K562 (cell line): ENCODE measurements around the gene LPIN1. TPM values are rescaled to one million over a fixed set of nuclear protein-coding genes. Genes with fewer than 3 reads are reported as not detected.

Source experiments
- ATAC-seq: fragments of 200-7000 bp; cut with Tn5 transposase; 3 replicates; pipeline ENCODE4 v1.9.1; 2020; ENCODE audit warnings: moderate library complexity
- BruUV-seq: library from RNA; stranded (reverse); fragments of 400-500 nt; replicated peaks from 2 replicates; lab custom pipeline; 2021; lab: Mats Ljungman, UMichigan
- CTCF ChIA-PET: fragments of 300-600 bp; formaldehyde crosslinking; extraction: SDS; loops from one replicate; lab custom pipeline; 2021; ENCODE audit warnings: low intra/inter-chr PET ratio; lab: Yijun Ruan, JAX
- POLR2A ChIA-PET: fragments of 300-600, 350-650 bp; sonication (Branson Sonifier 250); formaldehyde crosslinking; extraction: SDS; loops from one replicate; lab custom pipeline; 2021; ENCODE audit warnings: antibody characterized with exemption, inconsistent platforms; lab: Yijun Ruan, JAX
- DNase-seq, 4 experiments: peaks; one replicate each; pipeline versions ENCODE4 v3.0.0 to v3.0.0-alpha.2; 2011 to 2018; ENCODE audit warnings: low spot score in 3 of 4, mixed read lengths in 3 of 4; ENCODE audit errors: extremely low read depth in 1 of 4
- FAIRE-seq: peaks from 2 replicates; lab custom pipeline; 2011; peaks lifted over from hg19 to GRCh38; lab: Jason Lieb, UNC
- H2AFZ ChIP-seq: 2 replicates; pipeline ENCODE4 v1.6.0; 2011; ENCODE audit warnings: low read depth, low read length, control low read depth, inconsistent platforms
- H3K27ac ChIP-seq: fragments of 200-600 bp; 3 replicates; pipeline ENCODE4 v1.8.0; 2011; ENCODE audit warnings: low read depth, mild to moderate bottlenecking, control low read depth, inconsistent platforms, low read length, moderate library complexity, mixed read lengths; ENCODE audit errors: extremely low read depth
- H3K27me3 ChIP-seq, 2 experiments: fragments of 300-600 bp in 1 of 2; 2 replicates in 1 of 2; 3 replicates in 1 of 2; pipeline versions ENCODE4 v1.6.0 to v1.8.0; 2011; ENCODE audit warnings: inconsistent platforms in 2 of 2, low read length in 2 of 2, mild to moderate bottlenecking in 1 of 2, mixed read lengths in 1 of 2, moderate library complexity in 1 of 2; ENCODE audit not compliant: control insufficient read depth in 2 of 2, insufficient read depth in 2 of 2
- H3K36me3 ChIP-seq: fragments of 300-600 bp; 3 replicates; pipeline ENCODE4 v1.8.0; 2011; ENCODE audit warnings: mild to moderate bottlenecking, low read length, inconsistent platforms; ENCODE audit not compliant: control insufficient read depth, insufficient read depth
- H3K4me1 ChIP-seq, 2 experiments: fragments of 200-600 bp in 1 of 2; replicated peaks in 1 of 2; 2 replicates in 1 of 2; 3 replicates in 1 of 2; pipeline versions ENCODE4 v1.5.1 to v1.8.0; 2011; ENCODE audit warnings: inconsistent platforms in 2 of 2, low read length in 2 of 2, mild to moderate bottlenecking in 1 of 2, mixed read lengths in 1 of 2, moderate library complexity in 1 of 2; ENCODE audit not compliant: control insufficient read depth in 2 of 2, insufficient read depth in 2 of 2
- H3K4me2 ChIP-seq: 2 replicates; pipeline ENCODE4 v1.6.1; 2011; ENCODE audit warnings: low read length, control low read depth, inconsistent platforms, mixed read lengths; ENCODE audit not compliant: insufficient read depth
- H3K4me3 ChIP-seq: fragments of 200-600 bp; sonication (generic), shearing (Covaris generic); 2 replicates; pipeline ENCODE4 v1.5.1; 2016; ENCODE audit warnings: control low read depth, inconsistent platforms
- H3K79me2 ChIP-seq: fragments of 200-600 bp; 3 replicates; pipeline ENCODE4 v1.8.0; 2011; ENCODE audit warnings: low read length, inconsistent platforms; ENCODE audit not compliant: control insufficient read depth, insufficient read depth
- H3K9ac ChIP-seq, 2 experiments: 2 replicates each; pipeline versions ENCODE4 v1.6.0 to v1.6.1; 2011; ENCODE audit warnings: low read depth in 2 of 2, low read length in 2 of 2, control low read depth in 1 of 2, inconsistent platforms in 1 of 2, mild to moderate bottlenecking in 1 of 2, mixed read lengths in 1 of 2; ENCODE audit not compliant: insufficient read depth in 1 of 2
- H3K9me1 ChIP-seq: one replicate; pipeline ENCODE4 v1.6.0; 2011; ENCODE audit warnings: inconsistent platforms, mild to moderate bottlenecking, low read length, moderate library complexity; ENCODE audit not compliant: control insufficient read depth, insufficient read depth
- H3K9me3 ChIP-seq: replicated peaks from 2 replicates; pipeline ENCODE4 v1.5.1; 2011; ENCODE audit warnings: low read depth, low read length, inconsistent platforms; ENCODE audit not compliant: control insufficient read depth, insufficient read depth
- H4K20me1 ChIP-seq: replicated peaks from 2 replicates; pipeline ENCODE4 v1.6.1; 2011; ENCODE audit warnings: low read length, inconsistent platforms, mixed read lengths; ENCODE audit not compliant: control insufficient read depth, insufficient read depth
- ARHGAP35 ChIP-seq: fragments of 450-650 bp; IDR thresholded peaks from 2 replicates; pipeline ENCODE4 v1.6.1; 2018; ENCODE audit not compliant: partially characterized antibody
- ATF7 ChIP-seq: fragments of 450-650 bp; IDR thresholded peaks from 2 replicates; pipeline ENCODE4 v1.7.1; 2014; ENCODE audit warnings: mild to moderate bottlenecking, moderate library complexity
- CREBBP ChIP-seq: IDR thresholded peaks from one replicate; pipeline ENCODE4 v1.6.1; 2012; ENCODE audit warnings: low read depth, mild to moderate bottlenecking, control low read depth, inconsistent platforms, low read length
- L3MBTL2 ChIP-seq: fragments of 450-650 bp; IDR thresholded peaks from 2 replicates; pipeline ENCODE4 v1.6.1; 2016; ENCODE audit warnings: mild to moderate bottlenecking, moderate library complexity
- MIER1 ChIP-seq: fragments of 450-650 bp; IDR thresholded peaks from 2 replicates; pipeline ENCODE4 v1.6.1; 2016; ENCODE audit warnings: antibody characterized with exemption, mild to moderate bottlenecking, low read depth
- NR2C2 ChIP-seq, 2 experiments: fragments of 200-800 bp in 1 of 2; sonication (Bioruptor generic) in 1 of 2; sonication (generic) in 1 of 2; formaldehyde crosslinking in 1 of 2; IDR thresholded peaks; 2 replicates each; pipeline versions ENCODE4 v1.6.1 to v1.8.0; 2016 to 2022; ENCODE audit warnings: mild to moderate bottlenecking in 1 of 2, missing compliant biosample characterization in 1 of 2, missing genetic modification characterization in 1 of 2, missing genetic modification reagents in 1 of 2
- NR3C1 ChIP-seq: sonication (generic); formaldehyde crosslinking; IDR thresholded peaks from 2 replicates; pipeline ENCODE4 v1.8.1; 2022; ENCODE audit warnings: missing genetic modification reagents
- PCBP2 ChIP-seq: fragments of 200-400 bp; formaldehyde crosslinking; IDR thresholded peaks from 2 replicates; pipeline ENCODE4 v1.6.1; 2018; ENCODE audit warnings: low read length, low read depth, mild to moderate bottlenecking, moderate library complexity; ENCODE audit not compliant: poor library complexity, severe bottlenecking
- ZC3H11A ChIP-seq: IDR thresholded peaks from 2 replicates; pipeline ENCODE4 v1.6.1; 2012; ENCODE audit warnings: low read depth, low read length, improper control_type of control experiment
- WGBS: fragments of 100-300 bp; shearing (Covaris generic); methylation state at CpG from one replicate; pipeline ENCODE4 v1.1.6; 2016; ENCODE audit warnings: low coverage, mixed read lengths; ENCODE audit not compliant: insufficient coverage; ENCODE audit errors: missing lambda C conversion rate; 5-methylcytosine and 5-hydroxymethylcytosine counted together
- in situ Hi-C: fragments of 300-500 bp; cut with MboI; formaldehyde crosslinking; loops from 4 replicates; pipeline ENCODE4 v1.15.0; 2018; ENCODE audit warnings: inconsistent platforms, mixed read lengths
- intact Hi-C: fragments of 100-400 bp; cut with micrococcal nuclease; formaldehyde crosslinking; loops from 2 replicates; pipeline ENCODE4 v1.14.2; 2022
- polyA plus RNA-seq, 8 experiments: library from polyadenylated mRNA; depleted of rRNA in 4 of 8; stranded (reverse) in 5 of 8; unstranded in 3 of 8; fragments of >200 nt; fragmentation: Nextera tagmentation in 2 of 8; fragmentation: Illumina TruSeq in 1 of 8; extraction: Ambion mirVana in 2 of 8; extraction: Trizol in 1 of 8; gene quantifications; 2 replicates each; pipeline versions ENCODE4 v1.2.1 to v1.2.3, GENCODE V29; 2011 to 2014; ENCODE audit warnings: inconsistent platforms in 1 of 8, missing spikeins in 1 of 8
- total RNA-seq, 7 experiments: library from RNA; depleted of rRNA in 6 of 7; stranded (reverse); fragments of >200 nt in 6 of 7; fragmentation: Illumina TruSeq in 2 of 7; extraction: Trizol in 2 of 7; gene quantifications; 2 replicates each; pipeline versions ENCODE4 v1.2.1 to v1.2.3, GENCODE V29; 2011 to 2021; ENCODE audit warnings: low replicate concordance in 1 of 7
- TF ChIP-seq, protein P1 (sequence below): fragments of 250-450 bp; sonication (Bioruptor Pico); IDR thresholded peaks from 2 replicates; pipeline ENCODE4 v1.8.0; 2021; ENCODE audit warnings: mild to moderate bottlenecking, moderate library complexity
- TF ChIP-seq, protein P2 (sequence below): fragments of 450-650 bp; IDR thresholded peaks from 2 replicates; pipeline ENCODE4 v1.6.1; 2016; ENCODE audit warnings: low read depth

LPIN1 gene
- total and polyA plus RNA-seq, 9 of the 15 experiments (the other 6 are each of a cell fraction or from before 2014, with no cell fraction given), result 9.2 to 84.0 (median 27.8) TPM

DNA sequence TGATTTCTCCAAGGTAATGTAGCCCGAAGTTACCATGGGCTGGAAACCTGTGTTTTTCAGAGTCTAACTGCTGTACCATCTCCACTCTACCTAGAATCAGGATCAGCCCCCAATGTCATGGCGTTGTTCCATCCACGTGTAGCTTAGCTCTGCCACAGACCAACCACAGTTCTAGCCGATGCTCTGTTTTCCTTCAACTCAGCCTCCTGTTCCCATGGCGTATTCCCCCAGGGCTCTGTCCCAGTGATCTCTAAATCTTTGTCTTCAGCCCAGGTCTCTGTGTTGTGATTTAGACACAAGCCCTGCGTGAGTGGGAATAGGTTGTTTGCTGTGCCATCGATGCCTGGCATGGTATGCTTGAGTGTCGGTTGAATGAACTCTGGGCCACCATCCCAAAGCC lies 53.4 kb downstream of the LPIN1 start:
- no TSS peak for BruUV-seq
- CTCF ChIA-PET, result no interaction called here
- H3K79me2 ChIP-seq, result no peaks in the 10 kb centered on the region
- TF ChIP-seq NR3C1 (CRISPR knock-in tag) (no peak), NR2C2 (CRISPR knock-in tag; IDR thresholded peaks at IDR 0.05) (no peak), NR2C2 (tag; IDR thresholded peaks at IDR 0.05) (no peak), L3MBTL2 (no peak), MIER1 (no peak), ZC3H11A (no peak), ATF7 (no peak), CREBBP (no peak), PCBP2 (no peak), ARHGAP35 (no peak)
- TF ChIP-seq, protein P1, sequence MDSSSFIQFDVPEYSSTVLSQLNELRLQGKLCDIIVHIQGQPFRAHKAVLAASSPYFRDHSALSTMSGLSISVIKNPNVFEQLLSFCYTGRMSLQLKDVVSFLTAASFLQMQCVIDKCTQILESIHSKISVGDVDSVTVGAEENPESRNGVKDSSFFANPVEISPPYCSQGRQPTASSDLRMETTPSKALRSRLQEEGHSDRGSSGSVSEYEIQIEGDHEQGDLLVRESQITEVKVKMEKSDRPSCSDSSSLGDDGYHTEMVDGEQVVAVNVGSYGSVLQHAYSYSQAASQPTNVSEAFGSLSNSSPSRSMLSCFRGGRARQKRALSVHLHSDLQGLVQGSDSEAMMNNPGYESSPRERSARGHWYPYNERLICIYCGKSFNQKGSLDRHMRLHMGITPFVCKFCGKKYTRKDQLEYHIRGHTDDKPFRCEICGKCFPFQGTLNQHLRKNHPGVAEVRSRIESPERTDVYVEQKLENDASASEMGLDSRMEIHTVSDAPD (CRISPR knock-in tag), result no peak
- TF ChIP-seq, protein P2, sequence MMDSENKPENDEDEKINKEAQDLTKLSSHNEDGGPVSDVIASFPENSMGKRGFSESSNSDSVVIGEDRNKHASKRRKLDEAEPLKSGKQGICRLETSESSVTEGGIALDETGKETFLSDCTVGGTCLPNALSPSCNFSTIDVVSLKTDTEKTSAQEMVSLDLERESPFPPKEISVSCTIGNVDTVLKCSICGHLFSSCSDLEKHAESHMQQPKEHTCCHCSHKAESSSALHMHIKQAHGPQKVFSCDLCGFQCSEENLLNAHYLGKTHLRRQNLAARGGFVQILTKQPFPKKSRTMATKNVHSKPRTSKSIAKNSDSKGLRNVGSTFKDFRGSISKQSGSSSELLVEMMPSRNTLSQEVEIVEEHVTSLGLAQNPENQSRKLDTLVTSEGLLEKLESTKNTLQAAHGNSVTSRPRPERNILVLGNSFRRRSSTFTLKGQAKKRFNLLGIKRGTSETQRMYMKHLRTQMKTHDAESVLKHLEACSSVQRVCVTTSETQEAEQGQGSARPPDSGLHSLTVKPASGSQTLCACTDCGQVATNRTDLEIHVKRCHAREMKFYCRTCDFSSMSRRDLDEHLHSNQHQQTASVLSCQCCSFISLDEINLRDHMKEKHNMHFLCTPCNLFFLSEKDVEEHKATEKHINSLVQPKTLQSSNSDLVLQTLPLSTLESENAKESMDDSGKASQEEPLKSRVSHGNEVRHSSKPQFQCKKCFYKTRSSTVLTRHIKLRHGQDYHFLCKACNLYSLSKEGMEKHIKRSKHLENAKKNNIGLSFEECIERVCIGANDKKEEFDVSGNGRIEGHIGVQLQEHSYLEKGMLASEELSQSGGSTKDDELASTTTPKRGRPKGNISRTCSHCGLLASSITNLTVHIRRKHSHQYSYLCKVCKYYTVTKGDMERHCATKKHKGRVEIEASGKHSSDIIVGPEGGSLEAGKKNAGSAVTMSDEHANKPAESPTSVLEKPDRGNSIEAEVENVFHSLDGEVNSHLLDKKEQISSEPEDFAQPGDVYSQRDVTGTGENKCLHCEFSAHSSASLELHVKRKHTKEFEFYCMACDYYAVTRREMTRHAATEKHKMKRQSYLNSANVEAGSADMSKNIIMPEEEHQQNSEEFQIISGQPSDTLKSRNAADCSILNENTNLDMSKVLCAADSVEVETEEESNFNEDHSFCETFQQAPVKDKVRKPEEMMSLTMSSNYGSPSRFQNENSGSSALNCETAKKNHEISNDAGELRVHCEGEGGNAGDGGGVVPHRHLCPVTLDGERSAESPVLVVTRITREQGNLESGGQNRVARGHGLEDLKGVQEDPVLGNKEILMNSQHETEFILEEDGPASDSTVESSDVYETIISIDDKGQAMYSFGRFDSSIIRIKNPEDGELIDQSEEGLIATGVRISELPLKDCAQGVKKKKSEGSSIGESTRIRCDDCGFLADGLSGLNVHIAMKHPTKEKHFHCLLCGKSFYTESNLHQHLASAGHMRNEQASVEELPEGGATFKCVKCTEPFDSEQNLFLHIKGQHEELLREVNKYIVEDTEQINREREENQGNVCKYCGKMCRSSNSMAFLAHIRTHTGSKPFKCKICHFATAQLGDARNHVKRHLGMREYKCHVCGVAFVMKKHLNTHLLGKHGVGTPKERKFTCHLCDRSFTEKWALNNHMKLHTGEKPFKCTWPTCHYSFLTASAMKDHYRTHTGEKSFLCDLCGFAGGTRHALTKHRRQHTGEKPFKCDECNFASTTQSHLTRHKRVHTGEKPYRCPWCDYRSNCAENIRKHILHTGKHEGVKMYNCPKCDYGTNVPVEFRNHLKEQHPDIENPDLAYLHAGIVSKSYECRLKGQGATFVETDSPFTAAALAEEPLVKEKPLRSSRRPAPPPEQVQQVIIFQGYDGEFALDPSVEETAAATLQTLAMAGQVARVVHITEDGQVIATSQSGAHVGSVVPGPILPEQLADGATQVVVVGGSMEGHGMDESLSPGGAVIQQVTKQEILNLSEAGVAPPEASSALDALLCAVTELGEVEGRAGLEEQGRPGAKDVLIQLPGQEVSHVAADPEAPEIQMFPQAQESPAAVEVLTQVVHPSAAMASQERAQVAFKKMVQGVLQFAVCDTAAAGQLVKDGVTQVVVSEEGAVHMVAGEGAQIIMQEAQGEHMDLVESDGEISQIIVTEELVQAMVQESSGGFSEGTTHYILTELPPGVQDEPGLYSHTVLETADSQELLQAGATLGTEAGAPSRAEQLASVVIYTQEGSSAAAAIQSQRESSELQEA, result no peak

More for the DNA sequence above, 53.4 kb downstream of the LPIN1 start:
- Histone ChIP-seq H3K4me2 (no peak overlapping the region), H3K4me1 (no peaks in the 10 kb centered on the region), H3K36me3 (peaks cover 94% of the 10 kb centered on the region), H3K9ac (no peak overlapping the region), H3K9me3 (no peaks in the 10 kb centered on the region), H3K27me3 (no peaks in the 10 kb centered on the region), H3K27ac (no peak overlapping the region), H3K4me3 (no peak overlapping the region), H3K9me1 (no peaks in the 10 kb centered on the region), H4K20me1 (no peaks in the 10 kb centered on the region), H2AFZ (no peak overlapping the region)
- intact Hi-C loops (no loop called here), in situ Hi-C loops (loop anchor here (25.0 kb wide), 1 partner anchor 313 kb away; no protein-coding TSS in a partner anchor)
- DNase-seq (no peak), ATAC-seq (no peak), FAIRE-seq (no peak)
- POLR2A ChIA-PET, result no interaction called here
- WGBS, result 87% methylated on average over 8 of the region's 8 CpGs
